HG03097 (cell line): Measurements from ENCODE around the gene INHBE.

Experiments
- ATAC-seq: cut with Tn5 transposase; IDR thresholded peaks from one replicate; pipeline ENCODE4 v1.9.1; 2021; ENCODE audit not compliant: unreplicated experiment, low FRiP score

Gene INHBE

GRCh38 chr12:57473886-57474285, 18.8 kb downstream of the INHBE start:
- no peak for ATAC-seq

DNA sequence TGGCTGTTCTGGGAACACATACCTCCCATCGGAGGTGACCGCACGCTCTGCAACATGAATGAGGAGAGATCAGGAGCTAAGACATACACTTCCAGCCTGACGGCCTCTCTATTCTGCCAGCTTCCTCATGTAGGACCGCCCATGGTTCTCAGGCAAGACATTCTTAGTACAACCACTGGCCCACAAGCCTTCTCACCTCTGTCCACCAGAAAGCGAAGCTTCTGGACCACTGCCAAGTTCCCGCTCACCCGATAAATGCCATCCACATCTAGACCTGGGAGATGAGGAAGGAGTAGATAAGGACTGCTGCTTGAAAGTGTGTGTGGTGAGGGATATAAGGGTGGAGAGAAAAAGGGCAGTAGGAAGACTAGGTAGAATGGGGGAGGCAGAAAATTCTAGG, 19.3 kb downstream of the INHBE start:
- ATAC-seq: no peak

DNA sequence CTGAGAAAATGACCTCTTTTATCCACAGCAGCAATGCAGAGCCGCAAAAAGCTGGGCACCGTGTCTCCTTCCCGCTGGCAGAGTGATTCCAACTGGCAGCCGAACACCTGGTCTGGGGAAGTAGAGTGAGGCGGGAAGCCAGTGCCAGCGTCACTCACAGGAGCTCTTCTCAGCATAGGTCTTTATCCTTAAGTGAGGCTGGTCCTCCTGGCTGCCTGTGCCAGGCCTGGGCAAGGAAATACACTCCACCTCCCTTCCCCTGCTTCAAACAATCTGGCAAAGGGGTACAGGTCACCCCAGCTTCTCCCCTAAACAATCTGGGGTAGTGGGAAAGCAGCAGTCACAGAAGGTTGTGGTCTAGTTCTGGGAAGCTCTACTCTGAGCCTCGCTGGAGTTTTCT, 19.8 kb downstream of the INHBE start:
- no peak for ATAC-seq

DNA sequence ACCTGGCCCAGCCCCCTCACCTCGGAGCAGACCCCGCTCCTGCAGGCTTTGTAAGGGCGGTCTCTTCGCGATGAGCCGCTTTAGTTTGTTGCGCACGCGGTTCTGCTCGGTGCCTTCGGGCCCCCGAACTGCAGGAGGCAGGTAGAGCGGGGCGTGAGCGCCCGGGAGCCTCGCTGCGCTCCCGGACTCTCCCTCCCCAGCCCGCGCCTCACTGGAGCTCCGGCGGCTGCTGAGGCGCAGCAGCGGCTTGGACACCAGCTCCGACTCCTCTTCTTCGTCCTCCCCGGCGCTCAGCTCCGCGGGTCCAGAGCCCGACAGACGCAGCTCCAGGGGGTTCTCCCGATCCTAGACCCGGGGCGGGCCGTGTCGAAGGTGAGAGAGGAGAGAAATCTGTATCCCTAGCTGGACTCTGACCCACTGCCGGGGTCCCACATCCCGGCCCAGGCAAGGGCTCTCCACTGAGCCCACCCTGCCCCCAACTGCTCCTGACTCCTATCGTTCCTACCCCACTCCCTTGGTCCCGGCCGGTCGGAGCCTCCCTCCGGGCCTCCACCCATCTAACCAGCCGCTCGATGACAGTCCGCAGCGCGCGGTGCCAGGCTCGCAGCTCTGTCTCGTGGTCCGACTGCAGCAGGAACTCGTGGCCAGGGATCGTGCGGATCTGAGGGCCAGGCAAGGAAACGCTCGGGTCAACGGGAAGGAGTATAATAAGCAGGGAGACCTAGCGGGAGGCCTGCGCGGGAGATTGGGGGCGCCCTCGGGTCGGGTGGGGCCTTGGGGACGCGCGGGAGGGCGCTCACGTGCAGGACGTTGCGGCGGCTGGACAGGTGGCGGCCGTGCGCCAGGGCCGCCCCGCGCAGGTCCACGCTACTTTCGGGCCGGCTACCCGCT, 20.4 kb downstream of the INHBE start:
- no peak for ATAC-seq

DNA sequence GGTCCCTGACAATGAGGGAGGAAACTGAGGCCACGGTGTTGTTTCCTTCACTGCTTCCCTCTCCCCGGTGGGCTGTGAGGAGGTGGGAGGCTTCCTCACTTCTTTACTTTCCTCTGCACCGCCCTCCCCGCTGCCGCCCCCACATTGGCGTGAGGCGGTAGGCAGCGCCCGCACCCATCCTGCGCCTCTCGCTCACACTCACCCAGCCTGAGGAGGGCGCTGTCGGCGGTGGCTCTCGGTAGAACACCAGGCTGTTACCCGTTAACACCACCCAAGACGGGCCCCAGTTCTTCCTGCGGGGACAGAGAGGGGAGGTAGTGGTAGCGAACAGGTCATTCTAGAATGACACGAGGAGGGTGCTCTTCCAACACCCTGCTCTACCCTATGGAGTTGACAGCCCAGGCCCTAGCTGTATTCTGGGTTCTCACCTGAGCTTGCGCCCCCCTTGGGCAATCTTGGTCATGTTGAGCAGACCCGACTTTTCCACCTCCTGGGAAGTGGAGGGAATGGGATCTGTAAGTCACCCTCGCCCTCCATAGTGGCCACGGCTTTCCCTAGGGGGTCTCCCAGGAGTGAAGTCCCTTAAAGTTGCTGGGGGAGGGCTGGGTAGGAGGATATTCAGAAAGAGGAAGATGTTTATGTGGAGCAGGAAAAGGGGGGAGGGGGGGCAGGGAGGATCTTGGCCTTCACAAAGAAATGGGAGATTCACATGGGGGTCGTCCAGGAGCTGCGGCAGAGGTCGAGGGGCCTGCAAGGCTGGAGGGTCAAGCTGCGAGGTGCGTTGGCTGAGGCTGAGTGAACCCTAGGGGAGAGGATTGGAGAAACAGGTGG, 21.3 kb downstream of the INHBE start:
- ATAC-seq: no peak

- ATAC-seq: no peak
Measured at GRCh38 chr12:57476993-57477709, 22.0 kb downstream of the INHBE start.

DNA sequence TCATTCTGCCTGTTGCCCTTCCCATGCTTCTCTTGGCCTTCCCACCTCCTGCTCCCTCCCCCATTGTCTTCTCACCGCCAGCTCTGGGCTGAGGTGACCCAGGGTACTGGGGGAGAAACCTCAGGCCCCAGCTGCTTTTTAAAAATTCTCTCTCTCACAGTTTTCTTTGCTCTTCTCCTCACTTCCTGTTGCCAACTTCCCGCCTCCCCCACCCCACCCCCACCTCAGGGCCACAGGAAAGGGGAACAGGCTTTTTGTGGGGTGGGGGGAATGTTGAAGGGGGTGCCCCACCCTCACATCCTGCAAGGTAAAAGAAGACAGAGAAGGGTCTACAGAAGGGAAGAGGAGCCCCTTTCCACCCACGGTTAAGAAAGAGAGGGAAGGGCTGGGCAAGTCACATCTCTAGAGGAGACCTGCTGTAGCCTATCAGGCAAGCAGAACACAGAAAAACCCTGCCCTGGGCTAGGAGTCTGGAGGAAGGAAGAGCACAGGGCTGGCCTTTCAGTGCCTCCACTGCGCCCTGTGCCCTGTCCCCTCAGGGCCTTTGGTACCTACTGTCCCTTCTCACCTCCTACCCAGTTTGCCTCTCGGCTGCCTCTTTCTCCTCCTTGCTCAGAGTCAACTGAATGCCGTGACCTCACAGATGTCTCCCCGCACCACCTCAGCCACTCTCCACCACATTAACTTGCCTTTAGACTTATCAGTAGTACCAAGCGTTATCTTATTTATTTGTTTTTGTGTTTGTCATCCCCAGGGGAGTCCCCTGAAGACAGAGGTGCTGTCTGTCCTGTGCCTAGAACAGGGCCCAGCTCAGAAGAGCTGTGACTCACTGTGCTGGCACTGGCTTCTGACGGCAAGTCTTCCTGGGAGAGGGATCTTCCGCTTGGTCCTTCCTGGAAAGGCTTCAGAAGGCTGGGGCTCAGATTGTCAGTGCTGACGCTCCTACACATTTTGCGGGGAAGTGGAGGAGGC, 22.9 kb downstream of the INHBE start:
- ATAC-seq: no peak

- ATAC-seq: no peak
Measured at GRCh38 chr12:57479043-57479375, 23.9 kb downstream of the INHBE start.

GRCh38 chr12:57479376-57480115, 24.4 kb downstream of the INHBE start, which contains the start of gene ARHGAP9:
TSS of gene ARHGAP9 (minus strand) at chr12:57479866. CDS start at chr12:57479406, 460 bp downstream.
- ATAC-seq: peak; percentile 45

- ATAC-seq: no peak
Measured at GRCh38 chr12:57481671-57482070, 26.6 kb downstream of the INHBE start.

GRCh38 chr12:57483466-57483865, 28.4 kb downstream of the INHBE start:
- no peak for ATAC-seq

DNA sequence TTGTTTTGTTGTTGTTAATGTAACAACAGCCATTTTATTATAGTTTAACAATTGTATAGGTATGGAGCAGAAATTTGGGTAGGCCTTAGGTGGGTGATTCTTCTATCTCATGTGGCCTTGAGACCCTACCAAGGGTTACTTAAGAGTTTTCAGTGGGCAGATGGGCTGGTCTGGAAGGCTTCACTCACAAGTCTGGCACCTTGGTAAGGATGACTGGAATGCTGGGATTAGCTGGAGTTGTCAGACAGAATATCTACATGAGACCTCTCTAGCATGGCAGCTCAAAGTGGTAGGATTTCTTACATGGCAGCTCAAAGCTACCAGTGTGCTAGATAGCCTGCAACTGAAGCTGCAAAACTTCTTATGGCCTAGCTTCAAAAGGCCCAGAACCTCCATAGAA, 30.6 kb downstream of the INHBE start:
- ATAC-seq: no peak

- no peak for ATAC-seq
Measured at GRCh38 chr12:57487055-57487596, 32.0 kb downstream of the INHBE start.

DNA sequence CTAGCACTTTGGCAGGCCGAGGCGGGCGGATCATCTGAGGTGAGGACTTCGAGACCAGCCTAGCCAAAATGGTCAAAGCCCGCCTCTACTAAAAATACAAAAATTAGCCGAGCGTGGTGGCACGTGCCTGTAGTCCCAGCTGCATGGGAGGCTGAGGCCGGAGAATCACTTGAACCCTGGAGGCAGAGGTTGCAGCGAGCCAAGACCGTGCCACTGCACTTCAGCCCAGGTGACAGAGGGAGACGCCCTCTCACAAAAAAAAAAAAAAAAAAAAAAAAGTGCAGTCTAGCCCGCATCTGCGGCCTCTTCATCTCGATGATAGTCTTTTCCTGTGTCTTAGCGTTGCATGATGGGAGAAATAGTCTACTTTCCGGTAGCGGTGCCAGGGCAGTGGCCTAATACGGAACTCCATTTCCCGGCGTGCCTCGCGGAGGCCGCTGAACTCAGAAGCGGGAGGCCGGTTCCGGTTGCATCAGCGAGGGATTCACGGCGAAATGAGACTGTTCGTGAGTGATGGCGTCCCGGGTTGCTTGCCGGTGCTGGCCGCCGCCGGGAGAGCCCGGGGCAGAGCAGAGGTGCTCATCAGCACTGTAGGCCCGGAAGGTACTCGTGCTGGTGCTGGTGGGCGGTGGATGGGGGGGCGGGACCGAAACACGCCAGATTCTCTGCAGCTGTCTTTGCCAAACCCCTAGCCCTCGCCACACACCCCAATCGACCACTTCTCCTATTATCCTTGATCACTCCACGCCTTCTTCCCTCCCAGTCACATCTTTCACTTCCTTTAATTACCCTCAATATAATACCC, 32.7 kb downstream of the INHBE start, which contains the start of gene MARS1:
MARS1 (plus strand) TSS at position 472 of the 805 bp plus-strand sequence; CDS start at position 495, 23 bp downstream.
- ATAC-seq: peak; percentile 97

DNA sequence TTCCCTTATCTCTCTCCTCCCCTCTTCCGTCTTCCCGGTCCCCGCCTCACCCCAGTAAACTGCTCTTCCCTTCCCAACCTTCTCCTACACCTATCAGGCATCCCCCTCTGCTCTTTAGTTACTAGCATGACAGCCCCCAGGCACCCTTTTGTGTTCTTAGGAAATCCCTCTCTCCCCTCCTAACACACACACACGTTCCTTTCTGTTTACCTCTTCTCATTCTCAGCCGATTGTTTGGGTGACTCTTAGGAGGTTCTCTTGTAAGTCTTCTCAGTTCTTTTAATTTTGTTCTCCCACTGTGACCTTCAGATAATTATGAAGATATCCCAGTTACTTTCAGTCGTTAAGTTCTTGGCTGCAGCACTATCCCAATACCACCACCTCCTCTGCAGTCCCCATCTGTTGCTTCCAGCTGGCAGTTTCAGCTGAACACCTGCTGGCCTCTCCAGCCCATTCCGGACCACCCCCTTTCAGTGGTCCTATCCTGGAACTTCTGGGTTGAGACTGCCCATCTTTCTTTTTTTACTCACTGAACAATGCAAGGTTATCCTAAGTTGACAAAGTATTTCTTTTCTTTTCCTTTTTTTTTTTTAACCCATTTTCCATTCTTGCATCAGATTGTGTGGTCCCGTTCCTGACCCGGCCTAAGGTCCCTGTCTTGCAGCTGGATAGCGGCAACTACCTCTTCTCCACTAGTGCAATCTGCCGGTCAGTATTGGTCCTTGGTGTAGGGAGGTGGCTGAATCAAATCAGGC, 33.5 kb downstream of the INHBE start:
- ATAC-seq: no peak

GRCh38 chr12:57489157-57489641, 34.1 kb downstream of the INHBE start:
- no peak for ATAC-seq

DNA sequence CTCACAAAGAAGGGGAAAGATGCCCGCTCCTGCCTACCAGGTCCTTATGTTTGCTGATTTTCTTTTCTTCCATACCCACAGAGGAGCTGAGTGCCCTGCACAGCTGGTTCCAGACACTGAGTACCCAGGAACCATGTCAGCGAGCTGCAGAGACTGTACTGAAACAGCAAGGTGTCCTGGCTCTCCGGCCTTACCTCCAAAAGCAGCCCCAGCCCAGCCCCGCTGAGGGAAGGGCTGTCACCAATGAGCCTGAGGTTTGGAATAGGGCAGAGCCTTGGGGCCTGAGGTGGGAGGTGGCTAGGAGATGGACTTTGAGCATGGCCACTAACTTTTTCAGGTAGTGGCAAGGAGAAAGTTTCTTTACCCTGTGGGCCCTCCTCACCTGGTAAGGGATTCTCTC, 35.0 kb downstream of the INHBE start:
- ATAC-seq: no peak
